ENCODE results near the gene TMEM163. TPM values are rescaled to one million over a fixed set of nuclear protein-coding genes. Genes with fewer than 3 reads are reported as not detected.
"Not testable (repeated sequence)": the region's sequence is repeated elsewhere in the genome, so short reads cannot be mapped to it uniquely, and the experiment has no call there.

Gene TMEM163
- total RNA-seq, 1 donor from 2014 or later: not detected

DNA sequence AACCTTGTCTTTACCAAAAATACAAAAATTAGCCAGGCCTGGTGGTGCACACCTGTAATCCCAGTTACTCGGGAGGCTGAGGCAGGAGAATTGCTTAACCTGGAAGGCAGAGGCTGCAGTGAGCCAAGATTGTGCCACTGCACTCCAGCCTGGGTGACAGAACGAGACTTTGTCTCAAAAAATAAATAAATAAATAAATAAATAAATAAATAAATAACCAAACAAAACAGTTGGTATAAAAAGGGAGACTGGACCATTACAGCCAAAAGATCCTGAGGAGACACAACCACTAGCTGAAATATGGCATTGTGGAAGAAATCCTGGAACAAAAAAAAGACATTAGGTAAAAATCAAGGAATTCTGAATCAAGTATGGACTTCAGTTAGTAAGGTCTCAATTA is 4.9 kb upstream of the TMEM163 start:
- not testable (repeated sequence) for DNase-seq (ENCODE audit: low read depth in 2 of 2)

GRCh38 chr2:134722728-134723127 is 3.9 kb upstream of the TMEM163 start:
- peak in 1 of 2 donors; percentile 8 for DNase-seq (ENCODE audit: low read depth in 2 of 2)

DNA sequence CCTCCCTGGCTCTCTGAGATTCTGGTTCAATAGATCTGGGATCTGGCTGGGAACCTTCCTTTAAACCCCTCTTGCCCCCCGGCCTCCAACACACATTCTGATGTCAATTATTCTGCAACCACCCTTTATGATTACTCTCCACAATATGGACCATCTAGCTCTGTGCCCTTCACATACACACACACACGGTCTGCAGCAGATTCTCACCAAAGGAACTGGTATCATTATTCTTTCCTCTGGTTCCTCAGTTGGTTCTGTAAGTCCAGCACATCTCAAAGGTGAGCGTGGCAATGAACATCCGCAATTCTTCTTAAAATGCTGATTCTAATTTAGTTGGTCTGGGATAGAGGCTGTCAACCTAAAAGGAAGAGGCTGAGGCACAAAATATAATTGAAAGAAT is 2.8 kb upstream of the TMEM163 start:
- DNase-seq (ENCODE audit: low read depth in 2 of 2): no peak

DNA sequence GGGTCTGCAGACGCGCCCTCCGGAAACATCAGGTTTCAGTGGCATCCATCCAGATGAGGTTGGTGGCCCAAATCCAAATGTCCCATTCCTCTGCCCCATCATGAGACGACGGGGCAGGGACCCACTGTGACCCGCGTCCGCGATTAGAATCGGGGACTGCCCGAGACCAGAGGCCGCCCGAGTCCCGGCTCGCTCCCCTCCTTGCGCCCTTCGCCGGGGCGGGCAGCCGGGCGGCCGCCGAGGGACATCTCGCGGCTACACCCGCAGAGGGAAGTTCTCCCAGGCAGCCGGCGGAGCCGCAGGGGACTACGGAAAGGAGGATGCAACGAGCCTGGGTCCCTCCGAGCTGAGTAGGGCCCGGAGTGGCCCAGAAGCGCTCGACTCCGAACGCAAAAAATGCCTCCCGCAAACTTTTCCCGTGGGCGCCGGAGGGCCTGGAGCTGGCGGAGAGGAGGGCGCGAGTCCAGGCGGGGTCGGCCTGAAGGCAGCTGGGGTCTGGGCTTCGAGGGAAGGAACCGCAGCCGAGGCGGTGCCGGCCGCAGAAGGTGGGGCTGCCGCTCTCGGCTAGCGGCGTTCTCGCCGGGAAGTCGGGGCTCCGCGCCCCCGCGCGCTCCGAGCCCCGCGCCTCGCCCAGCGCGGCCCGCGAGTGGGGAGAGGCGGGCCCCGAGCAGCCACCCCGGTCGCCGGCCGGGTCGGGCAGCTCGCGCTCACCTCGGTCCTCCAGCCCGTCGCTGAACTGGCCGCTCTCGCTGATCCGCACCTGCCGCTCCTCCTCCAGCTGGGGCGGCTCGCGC is 580 bp downstream of the TMEM163 start:
- DNase-seq (ENCODE audit: low read depth in 2 of 2): peak in 1 of 2 donors; percentile 8

DNA sequence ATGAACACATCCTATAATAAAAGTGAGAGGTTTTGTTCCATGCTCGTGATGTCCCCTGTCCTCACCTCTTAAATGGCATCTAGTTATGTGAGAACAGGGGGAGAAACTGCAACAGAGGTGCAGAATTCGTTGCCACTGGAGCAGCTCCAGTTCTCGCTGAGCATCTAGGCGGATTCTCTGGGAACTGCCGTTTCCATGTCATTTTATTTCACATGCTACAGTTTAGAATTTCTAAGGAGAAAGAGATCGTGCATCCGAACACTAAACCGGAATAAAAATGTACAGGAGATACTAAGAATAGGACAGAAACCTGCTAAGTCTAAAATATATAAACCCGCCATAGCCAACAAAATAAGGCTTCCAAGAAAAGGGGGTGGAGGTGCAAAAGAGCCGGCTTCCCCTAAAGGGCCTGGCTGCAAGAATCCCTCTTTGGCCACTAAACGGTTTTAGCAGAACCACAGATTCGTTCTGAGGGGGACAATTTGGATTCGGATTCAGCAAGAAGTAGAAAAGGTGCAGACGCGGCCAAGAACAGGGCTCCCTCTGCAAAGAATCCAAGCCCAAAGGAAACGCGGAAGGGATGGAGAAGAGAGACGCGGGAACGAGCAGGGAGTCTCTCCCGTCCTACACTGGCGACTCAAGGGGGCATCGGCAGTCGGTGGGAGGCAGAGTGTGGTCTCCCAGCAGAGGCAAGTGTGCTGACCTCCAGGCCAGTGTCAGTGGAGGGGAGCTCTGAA is 1.3 kb downstream of the TMEM163 start:
- DNase-seq (ENCODE audit: low read depth in 2 of 2): no peak

GRCh38 chr2:134716721-134717243 is 2.0 kb downstream of the TMEM163 start:
- no peak for DNase-seq (ENCODE audit: low read depth in 2 of 2)

GRCh38 chr2:134715932-134716643 is 2.7 kb downstream of the TMEM163 start:
- DNase-seq (ENCODE audit: low read depth in 2 of 2): no peak

DNA sequence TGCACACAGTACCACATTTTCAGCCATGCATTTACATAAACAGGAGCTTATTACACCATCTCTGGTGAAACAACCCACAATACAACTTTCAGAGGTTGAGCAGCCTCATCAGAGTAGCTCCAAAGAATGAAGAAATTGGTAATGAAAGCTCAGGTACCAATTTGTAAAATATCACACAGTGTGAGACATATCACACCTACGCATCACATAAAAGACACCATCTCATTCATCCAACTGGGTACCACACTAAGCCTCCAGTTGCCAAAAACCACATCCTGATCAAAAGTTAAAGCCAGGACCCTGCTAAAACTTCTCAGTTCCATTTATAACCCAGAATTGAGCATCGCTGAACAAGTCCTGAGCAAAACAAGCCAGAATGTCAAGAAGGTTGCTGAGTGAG is 4.6 kb downstream of the TMEM163 start:
- no peak for DNase-seq (ENCODE audit: low read depth in 2 of 2)

GRCh38 chr2:134713606-134714005 is 5.2 kb downstream of the TMEM163 start:
- no peak for DNase-seq (ENCODE audit: low read depth in 2 of 2)

GRCh38 chr2:134713176-134713575 is 5.6 kb downstream of the TMEM163 start:
- no peak for DNase-seq (ENCODE audit: low read depth in 2 of 2)

GRCh38 chr2:134712736-134713135 is 6.1 kb downstream of the TMEM163 start:
- DNase-seq (ENCODE audit: low read depth in 2 of 2): no peak

DNA sequence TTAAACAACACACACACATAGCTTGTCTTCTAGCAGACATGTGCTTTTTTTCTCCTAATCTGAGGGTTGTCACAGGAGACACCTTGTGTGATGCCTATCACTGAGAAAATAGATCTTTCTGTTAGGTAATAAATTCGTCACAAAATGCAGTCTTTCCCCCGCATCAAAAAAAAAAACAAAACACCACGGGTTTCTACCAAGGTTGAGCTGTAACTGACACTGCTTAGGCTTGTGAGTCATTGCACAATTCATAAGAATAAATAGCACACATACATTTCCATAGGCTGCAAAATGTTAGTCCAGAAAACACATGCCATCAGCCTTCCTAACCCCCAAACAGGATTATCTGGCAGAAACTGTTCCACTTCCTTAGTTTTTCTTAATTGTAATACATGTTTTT is 6.5 kb downstream of the TMEM163 start:
- no peak for DNase-seq (ENCODE audit: low read depth in 2 of 2)

GRCh38 chr2:134711692-134712091 is 7.1 kb downstream of the TMEM163 start:
- DNase-seq (ENCODE audit: low read depth in 2 of 2): no peak

GRCh38 chr2:134707330-134707676 is 11.5 kb downstream of the TMEM163 start:
- DNase-seq (ENCODE audit: low read depth in 2 of 2): no peak

GRCh38 chr2:134706587-134707329 is 12.0 kb downstream of the TMEM163 start:
- peak; percentile 25 to 80 for DNase-seq (ENCODE audit: low read depth in 2 of 2)

DNA sequence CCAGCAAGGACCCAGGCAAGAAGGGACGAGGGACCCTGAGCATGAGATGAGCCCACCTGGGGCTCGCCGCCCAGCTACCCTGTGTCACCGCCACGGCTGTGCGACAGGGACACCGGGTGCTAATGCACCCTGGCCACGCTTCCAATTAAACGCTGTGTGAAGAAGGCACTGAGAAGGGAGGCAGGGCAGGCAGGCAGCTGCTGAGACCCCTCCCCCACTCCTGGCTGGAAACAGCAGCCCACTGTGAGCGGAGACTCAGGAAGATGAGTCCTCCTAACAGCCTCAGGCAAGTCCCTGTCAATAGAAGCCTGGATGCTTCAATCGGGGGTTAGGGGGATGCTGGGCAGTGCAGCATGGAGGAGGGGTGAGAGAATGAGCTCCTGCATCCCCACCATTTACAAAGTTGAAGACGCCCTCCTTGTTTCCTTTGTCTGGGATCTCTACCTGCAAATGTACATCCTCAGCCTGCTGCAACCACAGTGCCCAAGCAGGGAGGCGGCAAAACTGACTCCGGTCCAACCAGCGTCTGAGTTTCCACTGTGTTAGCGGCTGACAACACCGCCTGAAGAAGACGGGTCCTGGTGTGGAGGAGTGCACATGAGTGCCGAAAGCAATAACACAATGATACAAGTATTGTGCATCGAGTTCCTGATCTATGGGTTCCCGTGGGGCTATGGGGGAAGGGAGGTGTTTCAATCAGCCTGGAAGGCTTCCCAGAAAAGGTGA is 12.8 kb downstream of the TMEM163 start:
- DNase-seq (ENCODE audit: low read depth in 2 of 2): no peak

DNA sequence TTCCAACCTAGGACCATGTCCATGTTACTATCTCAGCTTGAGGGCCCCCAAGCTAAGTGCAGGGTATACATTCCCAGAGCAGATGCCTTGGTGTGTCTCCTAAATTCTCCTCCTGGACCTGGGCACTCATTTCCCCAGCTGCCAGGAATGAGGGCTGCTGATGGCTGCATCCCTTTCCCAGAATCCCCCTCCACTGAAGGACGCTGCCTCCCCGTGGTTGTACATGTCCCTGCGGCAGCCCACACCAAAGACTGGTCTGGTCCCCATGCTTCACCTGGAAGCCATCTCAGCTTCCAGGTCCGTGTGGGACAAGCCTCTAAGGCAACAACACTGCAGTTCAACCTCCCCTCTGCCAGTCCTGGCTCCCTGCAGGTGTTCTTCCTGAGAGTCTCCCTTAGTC is 14.6 kb downstream of the TMEM163 start:
- DNase-seq (ENCODE audit: low read depth in 2 of 2): no peak

DNA sequence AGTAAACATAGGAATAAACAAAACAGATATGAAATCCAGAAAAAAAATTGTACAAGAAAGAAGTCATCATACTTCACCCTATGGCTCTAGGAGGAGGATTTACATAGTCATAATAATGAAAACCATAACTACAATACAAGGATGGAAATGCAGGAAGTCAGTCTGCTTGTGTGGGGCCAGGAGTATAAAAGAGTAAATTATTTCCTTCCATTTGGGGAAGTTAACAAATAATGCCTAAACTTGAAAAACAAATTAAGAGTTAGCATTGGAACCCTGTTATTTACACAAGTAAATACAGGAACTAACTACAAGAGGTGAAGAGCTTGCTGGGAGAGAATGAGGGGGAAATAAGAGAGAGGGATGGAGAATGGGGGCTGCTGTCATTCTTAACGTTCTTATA is 15.4 kb downstream of the TMEM163 start:
- DNase-seq (ENCODE audit: low read depth in 2 of 2): no peak

GRCh38 chr2:134700730-134701129 is 18.1 kb downstream of the TMEM163 start:
- no peak for DNase-seq (ENCODE audit: low read depth in 2 of 2)

GRCh38 chr2:134694411-134694810 is 24.4 kb downstream of the TMEM163 start:
- no peak for DNase-seq (ENCODE audit: low read depth in 2 of 2)
